Activated T-cell treated with anti-CD3 and anti-CD28 coated beads, Interleukin-2, amount 50 U/mL, for 4 hours (primary cell): Measurements from ENCODE around the gene TAOK1. TPM values are rescaled to one million over a fixed set of nuclear protein-coding genes. Genes with fewer than 3 reads are reported as not detected.
"Not testable (repeated sequence)": the region's sequence is repeated elsewhere in the genome, so short reads cannot be mapped to it uniquely, and the experiment has no call there.

Experiments used
- ATAC-seq, 2 donors: fragments of 200-7000 bp; cut with Tn5 transposase; one replicate each; pipeline ENCODE4 v1.10.0; 2021
- DNase-seq: peaks from one replicate; pipeline ENCODE4 v3.0.0-alpha.2; 2020
- H3K27me3 Mint-ChIP-seq: one replicate; pipeline ENCODE4 v1.8.0; 2021; ENCODE audit warnings: low read depth, mixed read lengths
- H3K36me3 Mint-ChIP-seq: one replicate; pipeline ENCODE4 v1.8.0; 2022; ENCODE audit warnings: mixed read lengths; ENCODE audit not compliant: insufficient read depth
- H3K4me1 Mint-ChIP-seq: one replicate; pipeline ENCODE4 v1.8.0; 2021; ENCODE audit warnings: low read depth, mixed read lengths
- H3K4me3 Mint-ChIP-seq: one replicate; pipeline ENCODE4 v1.8.0; 2021; ENCODE audit warnings: mild to moderate bottlenecking, moderate library complexity, mixed read lengths
- H3K9me3 Mint-ChIP-seq: one replicate; pipeline ENCODE4 v1.8.0; 2021; ENCODE audit warnings: mixed read lengths
- total RNA-seq, 3 donors: library from RNA; stranded (reverse); gene quantifications; one replicate each; pipeline ENCODE4 v1.2.1, GENCODE V29; 2021

The TAOK1 gene
- total RNA-seq, 3 donors from 2014 or later = 35.6 to 42.4 (median 37.4) TPM

DNA sequence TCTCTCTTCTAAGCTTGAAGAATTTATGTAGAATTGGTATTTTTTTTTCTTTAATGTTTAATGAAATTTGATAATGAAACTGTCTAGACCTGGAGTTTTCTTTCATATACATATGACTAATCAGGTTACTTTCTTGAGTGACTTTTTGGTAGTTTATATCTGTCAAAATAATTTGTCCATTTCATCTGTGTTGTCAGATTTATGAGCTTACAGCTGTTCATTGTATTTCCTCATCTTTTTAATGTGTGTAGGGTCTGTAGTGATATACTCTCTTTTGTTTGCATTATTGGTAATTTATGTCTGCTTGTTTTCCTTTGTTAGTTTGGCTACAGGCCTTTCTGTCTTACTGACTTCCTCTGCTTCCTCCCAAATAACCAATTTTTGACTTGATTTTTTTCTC is 55.7 kb downstream of the TAOK1 start:
- no peak overlapping the region for H3K4me3 Mint-ChIP-seq
- no peaks in the 10 kb centered on the region for H3K27me3 Mint-ChIP-seq
- no peak for DNase-seq
- ATAC-seq = no peak
- H3K36me3 Mint-ChIP-seq = peaks cover 3% of the 10 kb centered on the region
- H3K4me1 Mint-ChIP-seq = peaks cover 62% of the 10 kb centered on the region
- H3K9me3 Mint-ChIP-seq = no peaks in the 10 kb centered on the region

DNA sequence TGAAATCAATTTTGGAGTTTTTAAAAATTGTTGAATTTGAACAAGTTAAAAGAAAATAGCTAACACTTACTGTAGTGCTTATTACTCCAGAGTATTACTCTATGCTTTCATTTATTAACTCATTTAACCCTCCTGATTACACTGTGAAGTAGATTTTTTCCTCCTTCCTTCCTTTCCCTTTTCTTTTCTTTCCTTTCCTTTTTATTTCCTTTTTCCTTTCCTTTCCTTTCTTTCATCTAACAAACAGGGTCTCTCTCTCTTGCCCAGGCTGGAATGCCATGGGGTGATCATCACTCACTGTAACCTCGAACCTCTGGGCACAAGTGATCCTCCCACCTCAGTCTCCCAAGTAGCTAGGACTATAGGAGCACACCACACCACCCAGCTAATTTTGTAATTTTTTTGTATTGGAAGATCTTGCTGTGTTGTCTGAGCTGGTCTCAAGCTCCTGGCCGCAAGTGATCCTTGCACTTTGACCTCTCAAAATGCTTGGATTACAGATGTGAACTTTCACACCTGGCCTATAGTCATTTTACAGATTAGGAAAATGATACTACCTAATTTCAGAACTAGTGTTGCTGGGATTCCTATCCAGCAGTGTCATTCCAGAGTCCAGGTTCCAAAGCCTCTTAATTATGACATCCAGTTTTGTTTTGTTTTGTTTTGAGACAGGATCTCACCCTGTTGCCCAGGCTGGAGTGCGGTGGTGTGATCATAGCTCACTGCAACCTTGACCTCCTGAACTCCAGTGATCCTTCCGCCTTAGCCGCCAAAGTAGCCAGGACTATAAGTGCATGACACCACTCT is 59.9 kb downstream of the TAOK1 start:
- DNase-seq (no peak), ATAC-seq (no peak)
- Mint-ChIP-seq H3K9me3 (no peaks in the 10 kb centered on the region), H3K27me3 (no peaks in the 10 kb centered on the region), H3K4me1 (peaks cover 35% of the 10 kb centered on the region), H3K4me3 (no peak overlapping the region), H3K36me3 (peaks cover 17% of the 10 kb centered on the region)

DNA sequence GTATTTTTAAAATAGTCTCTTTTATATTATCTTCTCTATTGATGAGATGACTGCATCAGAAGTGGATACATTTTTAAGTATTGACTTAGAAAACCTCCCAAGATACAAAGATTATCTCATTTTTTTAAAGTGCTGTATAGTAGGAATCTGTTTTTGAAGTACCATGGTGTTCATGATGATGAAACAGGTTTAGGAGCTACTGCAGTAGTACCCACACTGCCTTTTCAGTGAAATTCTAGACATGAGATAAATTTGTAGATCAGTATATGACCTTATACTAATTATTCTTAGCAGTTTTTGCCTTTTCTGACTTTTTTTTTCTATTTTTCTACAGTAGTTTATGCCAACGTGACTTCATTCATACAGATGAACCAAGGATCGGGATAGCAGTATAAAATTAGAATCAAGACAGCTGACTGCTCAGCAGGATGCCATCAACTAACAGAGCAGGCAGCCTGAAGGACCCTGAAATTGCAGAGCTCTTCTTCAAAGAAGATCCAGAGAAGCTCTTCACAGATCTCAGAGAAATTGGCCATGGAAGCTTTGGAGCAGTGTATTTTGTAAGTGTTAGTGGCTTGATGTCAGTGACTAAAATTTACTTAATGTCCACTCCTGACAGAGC is 61.1 kb downstream of the TAOK1 start:
- H3K27me3 Mint-ChIP-seq = no peaks in the 10 kb centered on the region
- no peak overlapping the region for H3K4me3 Mint-ChIP-seq
- H3K4me1 Mint-ChIP-seq = peaks cover 30% of the 10 kb centered on the region
- DNase-seq (no peak), ATAC-seq (no peak)
- peaks cover 25% of the 10 kb centered on the region for H3K36me3 Mint-ChIP-seq
- H3K9me3 Mint-ChIP-seq = no peaks in the 10 kb centered on the region

DNA sequence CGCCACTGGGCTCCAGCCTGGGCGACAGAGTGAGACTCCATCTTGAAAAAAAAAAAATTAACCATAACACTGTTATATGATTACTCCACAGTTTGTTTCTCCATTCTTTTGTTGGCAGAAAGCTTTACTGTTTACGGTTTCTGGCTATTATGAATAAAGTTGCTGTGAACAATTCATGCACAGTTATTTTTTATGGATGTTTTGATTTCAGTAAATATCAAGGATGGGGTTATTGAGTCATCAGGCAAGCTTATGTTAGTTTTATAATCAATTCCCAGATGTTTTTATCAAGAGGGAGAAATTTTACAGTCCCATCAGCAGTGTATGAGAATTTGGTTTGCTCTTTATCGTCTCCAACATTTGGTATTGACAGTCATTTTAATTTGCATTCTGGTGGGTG is 67.9 kb downstream of the TAOK1 start:
- ATAC-seq (no peak), DNase-seq (no peak)
- Mint-ChIP-seq H3K4me1 (peaks cover 22% of the 10 kb centered on the region), H3K36me3 (peaks cover 28% of the 10 kb centered on the region), H3K27me3 (no peaks in the 10 kb centered on the region), H3K9me3 (no peaks in the 10 kb centered on the region), H3K4me3 (no peak overlapping the region)

DNA sequence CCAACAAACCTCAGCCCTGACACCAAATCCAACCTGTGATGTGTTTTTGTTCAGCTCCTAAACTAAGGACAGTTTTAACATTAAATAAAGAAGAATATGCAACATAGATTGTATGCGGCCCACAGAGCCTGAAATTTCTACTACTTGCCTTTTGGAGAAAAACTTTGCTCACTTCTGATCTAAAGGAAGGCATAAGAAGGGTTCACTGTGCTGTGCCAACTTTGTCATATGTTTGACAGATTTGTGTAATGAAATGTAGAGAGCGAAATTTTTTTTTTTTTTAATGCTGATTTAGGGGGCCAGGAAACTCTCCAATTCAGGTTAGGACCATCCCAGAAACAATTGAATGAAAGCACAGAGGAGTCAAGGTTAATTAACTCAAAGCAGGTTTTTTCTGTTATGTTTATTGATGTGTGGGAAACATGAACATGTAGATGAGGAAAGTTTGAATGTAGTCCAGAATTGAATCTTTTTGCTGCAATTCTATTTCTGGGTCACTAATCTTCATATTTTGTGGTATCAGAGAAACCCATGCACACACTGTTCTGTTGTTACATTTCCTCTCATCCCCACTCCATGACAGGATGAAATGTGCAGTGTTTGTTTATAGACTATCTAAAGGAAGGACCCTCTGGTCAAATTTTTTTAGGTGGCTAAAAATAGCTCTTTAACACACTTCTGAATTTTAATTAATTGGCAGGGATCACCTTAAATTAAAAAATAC is 71.5 kb downstream of the TAOK1 start:
- Mint-ChIP-seq H3K9me3 (no peaks in the 10 kb centered on the region), H3K36me3 (peaks cover 21% of the 10 kb centered on the region), H3K4me3 (no peak overlapping the region), H3K4me1 (peaks cover 17% of the 10 kb centered on the region), H3K27me3 (no peaks in the 10 kb centered on the region)
- DNase-seq = no peak
- no peak for ATAC-seq

DNA sequence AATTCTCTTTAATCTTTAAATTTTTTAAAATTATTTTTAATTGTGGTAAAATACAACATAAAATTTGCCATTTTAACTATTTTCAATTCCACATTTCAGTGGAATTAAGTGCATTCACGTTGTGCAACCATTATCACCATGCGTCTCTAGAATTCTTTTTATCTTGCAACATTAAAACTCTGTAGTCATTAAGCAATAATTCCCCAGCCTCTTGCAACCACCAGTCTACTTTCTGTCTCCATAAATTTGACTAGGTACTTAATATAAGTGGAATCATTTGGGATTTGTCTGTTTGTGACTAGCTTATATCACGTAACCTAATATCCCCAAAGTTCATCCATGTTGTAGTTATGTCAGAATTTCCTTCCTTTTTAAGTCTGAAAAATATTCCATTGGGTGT is 79.1 kb downstream of the TAOK1 start:
- ATAC-seq (no peak), DNase-seq (no peak)
- no peaks in the 10 kb centered on the region for H3K27me3 Mint-ChIP-seq
- H3K4me3 Mint-ChIP-seq = no peak overlapping the region
- no peaks in the 10 kb centered on the region for H3K9me3 Mint-ChIP-seq
- H3K4me1 Mint-ChIP-seq = peaks cover under 1% of the 10 kb centered on the region
- H3K36me3 Mint-ChIP-seq = peaks cover 17% of the 10 kb centered on the region

DNA sequence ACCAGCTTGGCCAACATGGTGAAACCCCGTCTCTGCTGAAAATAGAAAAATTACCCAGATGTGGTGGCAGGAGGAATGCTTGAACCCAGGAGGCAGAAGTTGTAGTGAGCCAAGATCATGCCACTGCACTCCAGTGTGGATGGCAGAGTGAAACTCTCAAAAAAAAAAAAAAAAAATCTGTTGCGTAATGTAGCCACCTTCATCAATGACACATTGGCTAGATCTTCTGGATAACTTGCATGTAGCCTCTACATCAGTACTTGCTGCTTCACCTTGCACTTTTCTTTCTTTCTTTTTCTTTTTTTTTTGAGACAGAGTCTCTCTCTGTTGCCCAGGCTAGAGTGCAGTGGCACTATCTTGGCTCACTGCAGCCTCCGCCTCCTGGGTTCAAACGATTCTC is 83.3 kb downstream of the TAOK1 start:
- ATAC-seq, H3K9me3 Mint-ChIP-seq, DNase-seq, H3K4me1 Mint-ChIP-seq, H3K27me3 Mint-ChIP-seq, H3K4me3 Mint-ChIP-seq: not testable (repeated sequence)
- peaks cover 21% of the 10 kb centered on the region for H3K36me3 Mint-ChIP-seq

DNA sequence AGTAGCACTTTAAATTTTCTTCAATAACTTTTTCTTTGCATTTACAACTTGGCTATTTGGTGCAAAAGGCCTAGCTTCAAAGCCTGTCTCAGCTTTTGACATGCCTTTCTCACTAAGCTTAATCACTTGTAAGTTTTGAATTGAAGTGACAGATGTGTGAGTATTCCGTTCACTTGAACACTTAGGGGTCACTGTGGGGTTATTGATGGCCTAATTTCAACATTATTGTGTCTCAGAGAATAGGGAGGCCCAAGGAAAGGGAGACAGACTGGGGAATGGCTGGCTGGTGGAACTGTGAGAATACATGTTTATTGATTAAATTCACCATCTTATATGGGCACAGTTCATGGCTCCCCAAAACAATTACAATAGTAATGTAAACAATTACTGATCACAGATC is 84.1 kb downstream of the TAOK1 start:
- Mint-ChIP-seq H3K9me3 (no peaks in the 10 kb centered on the region), H3K4me3 (no peak overlapping the region), H3K4me1 (peaks cover 2% of the 10 kb centered on the region), H3K36me3 (peaks cover 21% of the 10 kb centered on the region), H3K27me3 (no peaks in the 10 kb centered on the region)
- ATAC-seq = no peak
- DNase-seq = no peak

DNA sequence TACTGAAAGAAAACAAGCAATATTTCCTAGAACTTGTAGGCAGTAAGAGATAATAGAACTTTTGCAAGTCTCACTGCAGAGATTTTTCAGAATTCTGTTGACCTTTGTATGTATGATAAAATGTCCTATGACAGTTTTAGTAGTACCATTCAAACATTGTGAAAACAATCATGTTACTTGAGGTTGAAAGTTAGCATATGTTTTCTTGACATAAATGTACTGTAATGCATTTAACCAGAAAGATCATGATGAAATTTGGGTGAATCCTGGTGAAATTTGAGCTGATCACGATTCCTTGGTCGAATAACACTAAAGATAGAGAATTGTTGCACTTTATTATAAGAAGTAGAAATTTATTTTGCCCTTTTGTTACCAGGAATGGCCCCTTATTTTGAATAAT is 85.7 kb downstream of the TAOK1 start:
- Mint-ChIP-seq H3K4me1 (peaks cover 2% of the 10 kb centered on the region), H3K27me3 (no peaks in the 10 kb centered on the region), H3K4me3 (no peak overlapping the region), H3K36me3 (peaks cover 19% of the 10 kb centered on the region), H3K9me3 (no peaks in the 10 kb centered on the region)
- ATAC-seq (no peak), DNase-seq (no peak)

DNA sequence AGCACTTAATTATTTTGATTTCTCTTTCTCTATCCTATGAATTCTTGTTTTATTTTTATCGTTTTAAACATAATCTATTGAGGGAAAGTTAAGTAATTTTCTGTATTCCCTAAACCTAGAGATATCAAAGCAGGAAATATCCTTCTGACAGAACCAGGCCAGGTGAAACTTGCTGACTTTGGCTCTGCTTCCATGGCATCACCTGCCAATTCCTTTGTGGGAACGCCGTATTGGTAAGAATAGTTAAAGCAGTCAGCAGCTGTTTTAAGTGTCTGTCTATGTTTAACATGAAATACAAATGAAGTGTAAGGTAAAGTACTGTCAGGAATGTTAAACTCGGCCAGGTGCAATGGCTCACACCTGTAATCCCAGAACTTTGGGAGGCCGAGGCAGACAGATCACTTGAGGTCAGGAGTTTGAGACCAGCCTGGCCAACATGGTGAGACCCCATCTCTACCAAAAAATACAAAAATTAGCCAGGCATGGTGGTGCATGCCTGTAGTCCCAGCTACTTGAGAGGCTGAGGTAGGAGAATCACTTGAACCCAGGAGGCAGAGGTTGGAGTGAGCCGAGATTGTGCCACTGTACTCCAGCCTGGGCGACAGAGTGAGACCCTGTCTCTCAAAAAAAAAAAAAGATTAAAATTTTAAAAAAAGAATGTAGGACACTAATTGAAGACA is 90.2 kb downstream of the TAOK1 start:
- H3K9me3 Mint-ChIP-seq, H3K4me1 Mint-ChIP-seq, DNase-seq, ATAC-seq, H3K36me3 Mint-ChIP-seq, H3K27me3 Mint-ChIP-seq, H3K4me3 Mint-ChIP-seq: not testable (repeated sequence)

DNA sequence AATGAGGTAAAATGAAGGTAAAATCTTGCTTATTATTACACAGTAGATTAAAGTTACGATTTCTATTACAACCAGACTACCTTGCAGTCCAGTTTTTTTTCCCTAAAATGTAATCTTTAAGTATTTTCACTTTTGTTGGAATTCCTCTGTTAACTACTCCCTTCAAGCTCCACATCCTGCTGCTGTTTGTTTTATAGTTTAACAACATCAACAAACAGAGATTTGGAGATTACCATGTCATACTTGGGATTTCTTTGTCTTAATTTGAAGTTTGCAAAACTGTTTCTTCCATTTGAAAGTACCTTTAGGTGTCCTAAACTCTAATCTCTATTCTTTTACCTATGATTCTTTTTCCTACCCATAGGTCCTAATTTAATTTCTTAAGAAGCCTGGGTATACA is 93.3 kb downstream of the TAOK1 start:
- Mint-ChIP-seq H3K9me3 (no peaks in the 10 kb centered on the region), H3K4me1 (no peaks in the 10 kb centered on the region), H3K27me3 (no peaks in the 10 kb centered on the region), H3K4me3 (no peak overlapping the region), H3K36me3 (peaks cover 2% of the 10 kb centered on the region)
- DNase-seq = no peak
- ATAC-seq = no peak

DNA sequence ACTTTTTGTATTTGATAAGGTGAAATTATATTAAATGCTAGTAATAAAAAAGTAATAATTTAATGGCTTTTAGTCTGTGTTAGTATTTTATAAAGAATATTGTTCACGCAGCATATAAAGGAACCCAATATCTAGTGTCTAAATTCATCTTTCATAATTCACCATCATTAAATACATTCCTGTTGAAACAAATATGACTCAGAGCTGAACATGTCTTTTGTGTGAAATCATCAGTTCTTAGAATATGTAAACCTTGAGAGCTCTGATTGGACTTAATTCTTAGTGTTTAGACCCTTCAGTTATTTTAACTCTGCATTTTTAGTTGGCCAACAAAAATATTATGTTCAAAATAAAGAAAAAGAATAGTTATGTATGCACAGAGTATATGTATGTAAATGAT is 104.8 kb downstream of the TAOK1 start:
- H3K4me3 Mint-ChIP-seq = no peak overlapping the region
- H3K27me3 Mint-ChIP-seq = no peaks in the 10 kb centered on the region
- ATAC-seq (no peak), DNase-seq (no peak)
- no peaks in the 10 kb centered on the region for H3K9me3 Mint-ChIP-seq
- H3K36me3 Mint-ChIP-seq = peaks cover 31% of the 10 kb centered on the region
- H3K4me1 Mint-ChIP-seq = peaks cover 2% of the 10 kb centered on the region

DNA sequence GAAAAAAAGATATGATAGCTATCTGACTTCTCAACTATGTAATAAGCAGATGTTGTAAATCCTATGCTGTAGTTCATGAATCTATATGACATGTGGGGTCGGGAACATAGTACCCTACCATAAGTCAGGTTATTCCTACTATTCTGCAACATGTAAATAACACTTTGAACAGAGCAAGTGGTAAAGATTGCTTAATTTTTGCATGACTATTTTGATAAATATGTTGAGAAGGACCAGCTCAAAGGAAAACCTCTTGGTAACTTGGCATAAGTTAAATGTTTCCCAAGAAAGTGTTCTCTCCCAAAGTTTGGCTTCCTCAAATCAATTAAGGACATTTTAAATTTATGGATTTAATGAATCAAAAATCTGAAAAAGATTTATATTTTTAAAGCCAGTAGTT is 114.5 kb downstream of the TAOK1 start:
- H3K4me3 Mint-ChIP-seq = no peak overlapping the region
- no peaks in the 10 kb centered on the region for H3K9me3 Mint-ChIP-seq
- peaks cover 18% of the 10 kb centered on the region for H3K36me3 Mint-ChIP-seq
- no peaks in the 10 kb centered on the region for H3K27me3 Mint-ChIP-seq
- DNase-seq (no peak), ATAC-seq (no peak)
- H3K4me1 Mint-ChIP-seq = no peaks in the 10 kb centered on the region

DNA sequence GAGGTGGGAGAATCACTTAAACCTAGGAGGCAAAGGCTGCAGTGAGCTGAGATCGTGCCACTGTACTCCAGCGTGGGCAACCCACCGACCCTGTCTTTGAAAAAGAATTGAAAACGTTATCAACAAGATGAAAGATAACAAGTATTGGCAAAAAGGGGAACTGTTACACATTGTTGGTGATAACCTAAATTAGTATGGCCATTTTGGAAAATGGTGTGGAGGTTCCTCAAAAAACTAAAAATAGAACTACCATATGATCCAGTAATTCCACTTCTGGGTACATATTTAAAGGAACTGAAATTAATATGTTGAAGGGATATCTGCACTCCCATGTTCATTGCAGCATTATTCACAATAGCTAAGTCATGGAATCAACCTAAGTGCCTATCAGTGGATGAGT is 115.7 kb downstream of the TAOK1 start:
- Mint-ChIP-seq H3K27me3 (no peaks in the 10 kb centered on the region), H3K4me1 (no peaks in the 10 kb centered on the region)
- no peak for ATAC-seq

More for the DNA sequence above, 115.7 kb downstream of the TAOK1 start:
- no peak for DNase-seq
- H3K36me3 Mint-ChIP-seq = peaks cover 18% of the 10 kb centered on the region
- H3K4me3 Mint-ChIP-seq = no peak overlapping the region
- H3K9me3 Mint-ChIP-seq = no peaks in the 10 kb centered on the region
